ENCODE measurements around the gene ZNF385B.

DNA sequence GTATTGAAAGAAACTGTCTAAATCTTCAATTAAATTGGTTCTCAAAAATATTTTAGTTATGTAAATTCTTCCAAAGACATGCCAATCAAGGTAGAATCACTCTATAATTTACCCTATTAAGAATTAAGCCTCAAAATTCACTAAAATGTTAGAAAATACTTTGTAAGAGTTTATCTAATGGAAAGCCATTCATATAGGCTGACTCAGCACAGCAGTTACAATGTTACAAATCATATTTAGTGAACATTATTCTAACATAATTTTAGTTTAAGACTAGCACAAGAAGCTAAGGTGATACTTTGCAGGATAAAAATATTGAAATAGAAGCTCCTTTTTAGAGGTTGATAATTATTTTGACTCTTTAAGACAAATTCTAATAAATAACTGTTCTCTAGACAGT is 137.0 kb downstream of the ZNF385B start:
- no peak for TF ChIP-seq EZH2 (IDR thresholded peaks at IDR 0.05; ENCODE audit: borderline replicate concordance, insufficient read depth, low read depth, low read length, poor library complexity, severe bottlenecking)
- TF ChIP-seq, protein P1, sequence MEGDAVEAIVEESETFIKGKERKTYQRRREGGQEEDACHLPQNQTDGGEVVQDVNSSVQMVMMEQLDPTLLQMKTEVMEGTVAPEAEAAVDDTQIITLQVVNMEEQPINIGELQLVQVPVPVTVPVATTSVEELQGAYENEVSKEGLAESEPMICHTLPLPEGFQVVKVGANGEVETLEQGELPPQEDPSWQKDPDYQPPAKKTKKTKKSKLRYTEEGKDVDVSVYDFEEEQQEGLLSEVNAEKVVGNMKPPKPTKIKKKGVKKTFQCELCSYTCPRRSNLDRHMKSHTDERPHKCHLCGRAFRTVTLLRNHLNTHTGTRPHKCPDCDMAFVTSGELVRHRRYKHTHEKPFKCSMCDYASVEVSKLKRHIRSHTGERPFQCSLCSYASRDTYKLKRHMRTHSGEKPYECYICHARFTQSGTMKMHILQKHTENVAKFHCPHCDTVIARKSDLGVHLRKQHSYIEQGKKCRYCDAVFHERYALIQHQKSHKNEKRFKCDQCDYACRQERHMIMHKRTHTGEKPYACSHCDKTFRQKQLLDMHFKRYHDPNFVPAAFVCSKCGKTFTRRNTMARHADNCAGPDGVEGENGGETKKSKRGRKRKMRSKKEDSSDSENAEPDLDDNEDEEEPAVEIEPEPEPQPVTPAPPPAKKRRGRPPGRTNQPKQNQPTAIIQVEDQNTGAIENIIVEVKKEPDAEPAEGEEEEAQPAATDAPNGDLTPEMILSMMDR (IDR thresholded peaks at IDR 0.05): no peak

Data from B cell (primary cell).